GM10248 (cell line): Measurements from ENCODE around the gene FRMD6.

Experiments
- CTCF ChIA-PET: fragments of 300-600 bp; sonication (Branson Sonifier 250); formaldehyde crosslinking; extraction: SDS; loops from one replicate; lab custom pipeline; 2021; ENCODE audit warnings: antibody characterized with exemption; lab: Yijun Ruan, JAX
- POLR2A ChIA-PET: fragments of 350-650 bp; sonication (Branson Sonifier 250); formaldehyde crosslinking; extraction: SDS; loops from one replicate; lab custom pipeline; 2020; ENCODE audit warnings: antibody characterized with exemption; lab: Yijun Ruan, JAX
- DNase-seq: peaks from one replicate; pipeline ENCODE4 v3.0.0; 2012; ENCODE audit errors: extremely low spot score
- TF ChIP-seq, protein P1 (sequence below): IDR thresholded peaks from 2 replicates; pipeline ENCODE4 v1.5.1; 2012; ENCODE audit warnings: mild to moderate bottlenecking, low read depth; ENCODE audit errors: extremely low read depth, missing control alignments, control extremely low read depth

Gene FRMD6

GRCh38 chr14:51711505-51711904 lies 59.8 kb downstream of the FRMD6 start:
- ChIA-PET POLR2A (no interaction called here), CTCF (no interaction called here)
- TF ChIP-seq, protein P1, sequence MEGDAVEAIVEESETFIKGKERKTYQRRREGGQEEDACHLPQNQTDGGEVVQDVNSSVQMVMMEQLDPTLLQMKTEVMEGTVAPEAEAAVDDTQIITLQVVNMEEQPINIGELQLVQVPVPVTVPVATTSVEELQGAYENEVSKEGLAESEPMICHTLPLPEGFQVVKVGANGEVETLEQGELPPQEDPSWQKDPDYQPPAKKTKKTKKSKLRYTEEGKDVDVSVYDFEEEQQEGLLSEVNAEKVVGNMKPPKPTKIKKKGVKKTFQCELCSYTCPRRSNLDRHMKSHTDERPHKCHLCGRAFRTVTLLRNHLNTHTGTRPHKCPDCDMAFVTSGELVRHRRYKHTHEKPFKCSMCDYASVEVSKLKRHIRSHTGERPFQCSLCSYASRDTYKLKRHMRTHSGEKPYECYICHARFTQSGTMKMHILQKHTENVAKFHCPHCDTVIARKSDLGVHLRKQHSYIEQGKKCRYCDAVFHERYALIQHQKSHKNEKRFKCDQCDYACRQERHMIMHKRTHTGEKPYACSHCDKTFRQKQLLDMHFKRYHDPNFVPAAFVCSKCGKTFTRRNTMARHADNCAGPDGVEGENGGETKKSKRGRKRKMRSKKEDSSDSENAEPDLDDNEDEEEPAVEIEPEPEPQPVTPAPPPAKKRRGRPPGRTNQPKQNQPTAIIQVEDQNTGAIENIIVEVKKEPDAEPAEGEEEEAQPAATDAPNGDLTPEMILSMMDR = no peak
- DNase-seq = no peak

DNA sequence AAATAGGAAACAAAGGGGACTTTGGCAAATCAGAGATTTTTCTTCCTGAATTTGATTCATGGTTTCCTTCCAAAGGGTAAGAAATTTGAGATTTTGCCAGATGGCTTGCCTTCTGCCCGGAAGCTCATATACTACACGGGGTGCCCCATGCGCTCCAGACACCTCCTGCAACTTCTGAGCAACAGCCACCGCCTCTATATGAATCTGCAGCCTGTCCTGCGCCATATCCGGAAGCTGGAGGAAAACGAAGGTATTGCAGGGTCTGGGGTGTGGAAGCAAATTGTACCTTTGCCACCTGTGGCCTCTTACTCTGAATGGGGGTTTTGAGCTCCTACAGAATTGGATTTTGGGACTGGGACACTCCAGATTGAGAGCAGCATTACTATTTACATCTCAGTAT lies 63.5 kb downstream of the FRMD6 start:
- CTCF ChIA-PET = no interaction called here
- POLR2A ChIA-PET = no interaction called here
- DNase-seq = no peak
- TF ChIP-seq, protein P1 = no peak

GRCh38 chr14:51715742-51716141 lies 64.0 kb downstream of the FRMD6 start:
- no peak for DNase-seq
- CTCF ChIA-PET = no interaction called here
- TF ChIP-seq, protein P1 = no peak
- POLR2A ChIA-PET = no interaction called here

GRCh38 chr14:51716610-51717009 lies 64.9 kb downstream of the FRMD6 start:
- ChIA-PET POLR2A (no interaction called here), CTCF (no interaction called here)
- no peak for DNase-seq
- TF ChIP-seq, protein P1 = no peak

DNA sequence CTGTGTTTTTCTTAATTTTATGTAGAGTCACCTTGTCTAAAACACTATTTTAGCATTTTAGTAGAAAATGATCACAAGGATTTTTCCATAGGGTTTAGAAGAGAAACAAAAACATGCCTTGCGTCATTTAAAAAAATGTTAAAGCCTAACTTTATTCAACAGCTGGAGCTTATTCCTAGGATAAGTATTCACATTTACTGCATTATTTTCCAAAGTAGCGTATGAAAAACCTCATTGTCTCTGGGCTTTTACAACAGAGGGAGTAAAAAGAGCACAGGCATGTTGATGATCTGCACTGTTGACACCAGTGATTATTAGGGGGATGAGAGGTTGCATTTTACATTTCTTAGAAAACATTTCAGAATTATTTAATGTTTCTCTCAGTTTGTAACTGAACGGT lies 66.1 kb downstream of the FRMD6 start:
- ChIA-PET POLR2A (no interaction called here), CTCF (no interaction called here)
- TF ChIP-seq, protein P1 = no peak
- no peak for DNase-seq

GRCh38 chr14:51719955-51720354 lies 68.2 kb downstream of the FRMD6 start:
- no peak for DNase-seq
- ChIA-PET POLR2A (no interaction called here), CTCF (interaction anchor here (1.0 kb wide), 1 partner anchor 9 kb away, joined by 3 read pairs; no protein-coding TSS in a partner anchor)
- TF ChIP-seq, protein P1 = no peak

- ChIA-PET POLR2A (no interaction called here), CTCF (interaction anchor here (1.9 kb wide), 1 partner anchor 9 kb away, joined by 6 read pairs; no protein-coding TSS in a partner anchor)
- DNase-seq = no peak
- TF ChIP-seq, protein P1 = no peak
These were observed 72.3 kb downstream of the FRMD6 start for GRCh38 chr14:51723990-51724389.
